Fibroblast of the conjunctiva (primary cell): ENCODE data around the gene MMD2.
"Not testable (repeated sequence)": the region's sequence is repeated elsewhere in the genome, so short reads cannot be mapped to it uniquely, and the experiment has no call there.

Source experiments
- DNase-seq: peaks from one replicate; pipeline ENCODE4 v3.0.0-alpha.2; 2010; ENCODE audit warnings: low read depth

MMD2 gene

DNA sequence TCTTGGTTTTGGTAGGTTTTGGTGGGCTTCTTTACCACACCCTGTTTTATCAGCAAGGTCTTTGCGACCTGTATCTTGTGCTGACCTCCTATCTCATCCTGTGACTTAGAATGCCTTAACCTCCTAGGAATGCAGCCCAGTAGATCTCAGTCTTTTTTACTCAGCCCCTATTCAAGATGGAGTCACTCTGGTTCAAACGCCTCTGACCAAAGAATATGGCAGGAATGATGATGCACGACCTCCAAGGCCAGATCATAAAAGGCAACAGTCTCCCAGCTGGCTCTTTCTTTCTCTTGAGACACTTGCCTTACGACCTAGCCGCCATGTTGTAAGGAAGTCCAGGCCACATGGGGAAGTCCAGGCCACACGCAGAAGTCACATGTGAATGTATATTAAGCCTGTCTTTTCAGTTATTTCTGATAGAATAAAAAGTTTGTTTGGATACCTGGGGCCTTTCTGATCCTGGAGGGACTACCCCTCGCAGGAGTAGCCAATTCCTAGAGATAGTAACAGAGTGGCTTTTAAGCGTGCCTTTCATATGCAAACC, 65.0 kb downstream of the MMD2 start:
- no peak for DNase-seq

- DNase-seq = not testable (repeated sequence)
These were observed 65.8 kb downstream of the MMD2 start for GRCh38 chr7:4893188-4893587.

DNA sequence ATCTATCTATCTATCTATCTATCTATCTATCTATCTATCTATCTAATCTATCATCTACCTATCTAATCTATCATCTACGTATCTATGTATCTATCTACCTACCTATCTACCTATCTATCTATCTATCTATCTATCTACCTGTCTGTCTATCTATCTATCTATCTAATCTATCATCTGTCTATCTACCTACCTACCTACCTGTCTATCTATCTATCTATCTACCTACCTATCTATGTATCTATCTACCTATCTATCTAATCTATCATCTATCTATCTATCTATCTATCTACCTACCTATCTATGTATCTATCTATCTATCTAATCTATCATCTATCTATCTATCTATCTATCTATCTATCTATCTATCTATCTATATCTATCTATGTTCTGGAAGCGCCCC, 67.5 kb downstream of the MMD2 start:
- DNase-seq = not testable (repeated sequence)

GRCh38 chr7:4889682-4890081, 69.3 kb downstream of the MMD2 start:
- no peak for DNase-seq

DNA sequence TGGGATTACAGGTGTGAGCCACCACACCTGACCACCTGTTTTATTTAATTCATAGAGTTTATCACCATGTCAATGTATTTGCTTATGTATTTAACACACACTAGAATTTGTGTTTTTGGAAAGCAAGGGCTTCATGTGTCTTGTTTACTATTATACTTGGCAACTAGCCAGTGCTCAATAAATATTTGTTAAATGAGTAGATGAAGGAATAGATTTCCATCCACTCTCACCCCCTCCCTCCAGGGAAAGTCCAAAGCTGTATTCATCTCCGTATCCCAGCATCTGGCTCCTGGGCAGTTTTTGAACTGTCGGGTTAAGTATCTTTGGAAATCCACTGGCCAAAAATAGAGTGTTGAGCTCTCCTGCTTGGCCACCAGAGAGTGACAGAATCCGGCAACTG, 70.8 kb downstream of the MMD2 start:
- DNase-seq = no peak

GRCh38 chr7:4886671-4887070, 72.3 kb downstream of the MMD2 start:
- no peak for DNase-seq

DNA sequence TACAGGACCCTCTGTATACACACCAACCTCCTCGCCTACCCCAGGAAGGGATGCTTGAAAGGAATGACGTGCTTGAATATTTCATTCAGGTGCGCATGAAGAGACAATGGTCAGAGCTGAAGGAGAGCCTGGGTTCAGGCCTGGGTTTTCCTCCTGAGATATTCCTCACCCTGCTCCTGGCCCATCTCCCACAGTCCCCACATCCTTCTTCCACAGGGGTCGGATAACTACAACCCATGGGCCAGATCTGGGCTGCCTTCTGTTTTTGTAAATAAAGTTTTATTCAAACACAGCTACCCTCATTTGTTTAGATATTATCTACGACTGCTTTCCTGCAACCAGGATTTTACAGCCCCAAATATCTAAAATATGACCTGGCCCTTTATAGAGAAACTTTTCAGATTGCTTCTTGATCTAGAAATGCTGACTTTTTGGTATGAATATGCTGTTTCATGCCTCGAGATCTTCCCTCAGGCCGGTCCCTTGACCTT, 73.6 kb downstream of the MMD2 start:
- no peak for DNase-seq

- no peak for DNase-seq
These were observed 74.8 kb downstream of the MMD2 start for GRCh38 chr7:4884164-4884563.

DNA sequence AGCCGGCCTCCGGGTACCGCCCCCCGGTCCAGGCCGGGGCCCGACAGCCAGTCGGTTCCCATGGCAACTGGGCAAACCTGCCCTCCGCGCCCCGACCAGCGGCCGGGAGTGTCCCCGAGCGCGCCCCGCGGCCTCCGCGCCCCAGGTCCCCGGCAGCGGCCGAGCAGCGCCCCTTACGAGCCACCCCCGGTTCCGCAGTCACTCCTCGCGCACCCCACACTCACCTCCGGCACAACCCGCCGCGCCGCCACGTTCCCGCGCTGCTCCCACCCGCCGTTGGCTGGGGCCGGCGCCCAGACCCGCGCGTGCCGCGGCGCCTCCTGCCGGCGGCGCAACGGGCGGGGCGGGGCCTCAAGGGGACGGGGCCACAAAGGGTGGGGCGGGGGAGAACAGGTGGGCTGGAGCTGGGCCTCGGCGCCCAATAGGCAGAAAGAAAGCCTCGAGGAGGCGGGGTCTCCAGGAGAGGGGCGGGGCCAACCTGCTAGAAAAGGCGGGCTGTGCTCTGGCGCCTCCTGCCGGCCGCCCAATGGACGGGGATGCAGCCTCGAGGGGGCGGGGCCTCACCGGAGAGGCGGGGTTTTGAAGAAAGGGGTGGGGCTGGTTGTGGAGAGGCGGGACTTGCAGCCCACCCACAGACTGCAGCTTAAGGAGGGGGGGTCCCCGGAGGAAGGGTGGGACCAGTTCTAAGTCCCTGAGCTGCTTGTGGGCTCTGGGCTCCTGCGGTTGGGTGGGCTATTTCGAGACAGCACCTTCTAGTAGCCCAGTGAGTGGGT, 75.4 kb downstream of the MMD2 start, which contains the start of gene RADIL:
Gene RADIL (minus strand): TSS at position 345 of the 773 bp plus-strand sequence. CDS start 5,577 bp downstream, outside the sequence.
- peak; percentile 86 for DNase-seq

- DNase-seq = no peak
These were observed 76.0 kb downstream of the MMD2 start for GRCh38 chr7:4883033-4883371.

DNA sequence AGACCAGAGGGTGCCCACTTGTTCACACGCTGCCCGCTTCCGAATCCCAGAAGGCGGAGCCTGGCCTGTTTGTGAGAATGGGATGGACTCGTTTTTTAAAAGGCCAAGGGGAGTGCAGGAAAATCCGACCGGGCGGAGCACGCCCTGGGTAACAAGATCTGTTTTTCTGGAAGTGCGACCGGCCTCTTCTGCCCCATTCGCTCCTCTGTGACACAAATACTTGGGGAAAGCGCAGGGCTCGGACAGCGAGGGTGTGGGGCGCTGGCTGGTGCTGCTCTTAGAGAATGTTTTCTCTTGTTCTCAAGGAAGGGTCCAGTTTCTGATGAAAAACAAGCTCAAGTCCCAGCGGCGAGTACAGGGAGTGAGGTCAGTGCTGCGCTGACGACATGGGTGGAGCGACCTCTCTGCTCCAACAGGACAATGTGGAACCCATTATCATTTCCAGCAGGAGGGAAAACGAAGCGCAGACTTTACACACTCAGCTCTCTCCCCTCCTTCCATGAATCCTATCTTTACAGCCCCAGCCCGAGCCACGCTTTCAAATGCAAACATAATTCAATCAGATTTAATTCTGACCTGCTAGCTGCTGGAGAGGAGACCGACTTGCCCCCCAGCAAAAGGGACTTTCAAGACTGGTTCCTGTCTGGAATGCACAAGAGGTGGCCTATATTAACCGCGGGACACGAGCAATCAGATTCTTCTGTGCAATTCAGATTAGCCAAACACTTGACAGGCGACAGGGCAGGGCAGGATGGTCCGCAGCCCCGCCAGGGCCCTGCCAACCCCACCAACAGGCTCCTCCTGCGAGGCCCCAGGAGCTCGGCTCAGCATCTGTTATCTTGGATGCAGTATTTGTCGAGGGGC, 76.6 kb downstream of the MMD2 start:
- peak; percentile 73 for DNase-seq

DNA sequence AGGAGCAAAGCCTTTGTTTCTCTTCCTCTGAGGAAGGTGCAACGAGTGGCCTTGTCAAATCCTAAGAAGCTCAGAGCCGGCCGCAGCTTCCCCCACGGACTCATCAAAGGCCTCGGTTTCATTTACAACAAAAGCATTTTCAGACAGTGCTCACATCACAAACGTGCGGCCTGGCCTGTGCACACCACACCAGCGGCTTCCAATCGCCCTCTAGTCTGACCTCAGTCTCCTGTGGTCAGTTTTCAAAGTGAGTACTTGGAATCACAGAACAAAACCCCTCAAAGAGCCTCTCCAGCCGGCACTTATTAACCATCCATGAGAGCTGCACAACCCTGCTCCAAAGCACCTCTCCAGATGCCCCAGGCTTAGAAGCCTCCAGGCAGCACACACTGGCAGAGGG, 78.8 kb downstream of the MMD2 start:
- DNase-seq = no peak

DNA sequence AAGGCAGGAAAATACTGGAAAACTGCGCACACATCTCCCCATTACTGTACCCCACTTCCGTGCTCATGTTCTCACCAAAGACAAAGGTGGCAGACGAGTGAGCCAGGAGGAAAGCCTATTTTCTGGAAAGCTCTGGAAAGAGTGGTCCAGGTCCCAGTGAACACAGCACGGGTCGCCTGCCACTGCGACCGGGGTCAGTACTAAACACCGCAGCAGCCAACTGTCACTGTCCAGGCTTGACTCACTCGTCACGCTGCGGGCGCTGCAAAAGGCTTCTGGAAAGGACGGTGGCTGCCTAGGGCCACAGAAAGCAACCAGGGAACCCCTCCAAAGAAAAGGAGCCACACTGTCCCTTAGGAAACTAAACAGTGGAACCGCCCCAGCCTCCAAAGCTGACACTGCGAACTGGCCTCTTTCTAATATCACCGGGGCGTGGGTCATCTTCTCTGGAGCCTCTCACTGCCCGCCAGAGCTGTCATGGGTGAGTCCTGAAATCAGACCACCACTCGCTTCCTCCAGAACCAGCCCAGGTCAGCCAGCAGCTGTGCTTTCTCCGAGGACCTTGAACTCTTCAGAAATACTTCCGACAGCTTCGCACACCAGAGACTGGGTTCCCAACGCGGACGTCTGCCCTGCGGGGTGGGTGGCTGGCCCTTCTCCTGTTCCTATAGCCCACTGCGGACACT, 79.4 kb downstream of the MMD2 start:
- no peak for DNase-seq

- DNase-seq = no peak
These were observed 80.4 kb downstream of the MMD2 start for GRCh38 chr7:4878336-4879335.

DNA sequence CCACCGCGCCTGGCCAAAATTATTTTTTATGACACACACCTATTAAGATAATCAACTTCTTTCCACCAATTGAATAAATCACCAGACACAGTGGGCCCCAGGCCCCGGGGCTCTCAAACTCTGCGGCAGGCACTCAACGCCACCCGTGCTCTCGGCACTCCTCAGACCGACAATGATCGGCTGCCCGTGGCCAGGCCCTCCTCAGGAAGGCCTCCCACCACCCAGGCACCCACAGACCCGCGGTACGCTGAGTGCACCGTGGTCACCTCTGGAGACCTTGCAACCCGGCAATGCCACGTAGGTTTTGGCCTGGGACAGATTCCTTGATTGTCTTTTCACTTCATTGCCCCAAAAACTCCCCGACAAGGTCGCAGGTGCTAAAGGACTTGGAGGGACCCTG, 82.4 kb downstream of the MMD2 start:
- DNase-seq = no peak

DNA sequence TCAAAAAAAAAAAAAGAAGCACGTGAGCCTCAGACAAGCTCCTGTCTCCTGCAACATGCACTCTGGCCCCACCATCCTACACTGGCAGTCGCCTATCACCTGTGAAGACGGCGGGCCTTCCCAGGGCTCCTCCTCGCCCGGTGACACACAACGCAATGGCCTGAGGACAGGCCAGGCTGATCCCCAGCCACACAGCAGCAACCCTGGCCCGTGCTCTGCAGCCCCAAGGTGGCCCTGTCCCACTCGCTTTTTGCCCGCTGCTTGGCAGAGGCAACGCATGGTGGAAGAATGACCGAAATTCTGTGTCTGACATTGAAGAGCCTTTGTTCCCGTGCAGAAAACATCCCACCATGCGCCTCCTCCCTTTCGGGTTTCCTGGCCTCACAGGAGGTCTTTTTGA, 83.6 kb downstream of the MMD2 start:
- DNase-seq = no peak

GRCh38 chr7:4873071-4873944, 85.7 kb downstream of the MMD2 start:
- DNase-seq = no peak

DNA sequence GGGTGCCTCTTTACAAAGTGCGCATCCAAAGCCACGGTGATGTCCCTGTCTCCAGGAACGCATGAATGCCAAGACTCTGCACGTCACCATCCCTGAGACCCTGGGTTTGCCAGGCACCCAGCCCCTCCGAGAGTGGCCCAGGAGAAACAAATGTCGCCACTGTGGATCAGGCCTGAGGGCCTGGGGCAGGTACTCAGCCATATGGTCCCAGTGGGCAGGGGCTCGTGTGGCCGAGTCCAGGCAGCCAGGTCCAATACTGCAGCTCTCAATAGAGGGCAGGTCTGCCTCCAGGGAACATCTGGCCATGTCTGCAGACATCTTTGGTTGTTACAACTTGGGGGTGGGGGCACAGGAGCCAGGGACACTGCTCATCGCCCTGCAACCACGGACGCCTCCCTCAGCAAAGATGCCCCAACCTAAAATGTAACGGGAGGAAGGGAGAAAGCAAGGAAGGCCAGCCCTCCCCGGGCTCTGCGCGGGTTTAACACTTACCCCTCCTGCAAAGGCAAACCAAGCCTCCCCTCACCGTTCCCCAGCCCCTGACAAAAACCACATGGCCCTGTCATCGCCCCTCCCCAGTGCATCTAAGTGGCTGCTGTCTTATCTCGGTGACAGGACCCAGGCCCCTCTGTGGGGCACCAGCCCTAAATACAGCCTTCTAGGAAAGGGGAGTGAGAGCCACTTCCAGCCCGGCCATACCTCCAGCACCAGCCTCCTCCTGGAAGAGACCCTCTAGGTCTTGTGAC, 86.9 kb downstream of the MMD2 start:
- DNase-seq = no peak

DNA sequence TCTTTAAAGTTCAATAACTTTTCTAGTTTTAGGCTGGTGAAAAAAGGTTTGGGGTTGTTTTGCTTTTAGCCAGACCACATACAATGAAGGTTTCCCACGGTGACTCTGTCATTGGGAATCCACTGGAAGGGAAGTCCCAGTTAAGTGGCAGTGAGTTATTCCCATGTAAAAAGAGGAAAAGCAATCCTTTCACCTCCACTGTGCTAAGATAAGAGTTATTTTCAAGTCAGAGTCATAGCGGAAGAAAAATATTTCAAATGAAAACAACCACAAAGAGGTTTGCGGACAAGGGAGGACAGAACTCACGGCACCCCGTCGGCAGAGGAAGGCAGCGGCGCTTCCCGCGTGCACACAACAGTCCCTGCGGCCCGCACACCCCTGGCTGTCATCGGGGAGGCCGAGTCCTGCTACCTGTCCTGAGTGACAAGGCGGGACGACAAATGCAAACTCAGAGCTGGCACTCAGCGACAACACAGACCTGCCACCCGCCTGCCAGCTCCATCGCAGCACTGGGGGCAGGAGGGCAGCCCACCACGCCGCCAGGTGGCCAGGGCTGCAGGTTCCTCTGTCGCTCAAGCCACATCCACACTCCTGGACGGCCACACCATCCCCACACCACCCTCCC, 87.8 kb downstream of the MMD2 start:
- DNase-seq = no peak
